SH-SY5Y (cell line): ENCODE results near the gene SLC7A5.

Experiments used
- GATA2 ChIP-seq: IDR thresholded peaks from 2 replicates; pipeline ENCODE4 v1.6.1; 2011; ENCODE audit warnings: mild to moderate bottlenecking, low read depth, low read length
- GATA3 ChIP-seq: IDR thresholded peaks from 2 replicates; pipeline ENCODE4 v1.6.1; 2011; ENCODE audit warnings: low read depth, mild to moderate bottlenecking, low read length, moderate library complexity

SLC7A5 gene

DNA sequence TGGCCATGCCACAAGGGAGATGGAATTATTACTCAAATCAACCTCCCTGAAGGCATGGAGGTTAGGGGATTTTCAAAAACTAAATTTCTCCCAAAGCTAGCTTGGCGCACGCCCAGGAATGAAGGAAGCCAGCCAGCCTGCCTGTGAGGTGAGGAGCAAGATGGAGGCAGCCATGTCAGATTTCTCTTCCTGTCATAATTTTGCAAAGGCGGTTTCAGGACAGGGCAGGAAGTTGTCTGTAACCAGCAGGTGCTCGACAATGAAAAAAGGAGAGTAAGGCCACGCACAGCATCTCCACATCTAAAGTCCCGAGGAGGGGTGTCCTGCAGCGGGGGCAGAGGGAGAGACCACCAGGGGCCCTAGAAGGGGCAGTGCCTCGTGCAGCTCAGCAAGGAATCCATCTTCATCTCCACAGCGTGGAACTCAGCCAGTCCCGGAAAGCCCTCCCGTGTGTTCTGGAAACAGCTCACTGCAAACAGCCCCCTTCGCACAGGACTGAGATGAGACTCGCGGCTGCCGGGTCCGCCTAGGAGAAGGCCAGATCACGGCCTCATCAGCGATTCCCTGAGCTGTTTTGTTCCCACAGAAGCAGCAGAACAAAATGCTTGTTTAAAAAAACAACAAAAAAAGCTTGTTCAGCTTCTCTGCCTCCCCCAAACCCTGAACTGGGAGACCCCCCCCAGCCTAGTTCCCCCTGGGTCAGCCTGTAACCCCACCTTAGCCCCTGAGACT, 47.8 kb downstream of the SLC7A5 start:
- TF ChIP-seq GATA3, result no peak

GRCh38 chr16:87819983-87820382, 49.3 kb downstream of the SLC7A5 start:
- TF ChIP-seq GATA3 (no peak), GATA2 (no peak)

GRCh38 chr16:87819282-87819681, 50.0 kb downstream of the SLC7A5 start:
- no peak for TF ChIP-seq GATA3
- TF ChIP-seq GATA2, result no peak

DNA sequence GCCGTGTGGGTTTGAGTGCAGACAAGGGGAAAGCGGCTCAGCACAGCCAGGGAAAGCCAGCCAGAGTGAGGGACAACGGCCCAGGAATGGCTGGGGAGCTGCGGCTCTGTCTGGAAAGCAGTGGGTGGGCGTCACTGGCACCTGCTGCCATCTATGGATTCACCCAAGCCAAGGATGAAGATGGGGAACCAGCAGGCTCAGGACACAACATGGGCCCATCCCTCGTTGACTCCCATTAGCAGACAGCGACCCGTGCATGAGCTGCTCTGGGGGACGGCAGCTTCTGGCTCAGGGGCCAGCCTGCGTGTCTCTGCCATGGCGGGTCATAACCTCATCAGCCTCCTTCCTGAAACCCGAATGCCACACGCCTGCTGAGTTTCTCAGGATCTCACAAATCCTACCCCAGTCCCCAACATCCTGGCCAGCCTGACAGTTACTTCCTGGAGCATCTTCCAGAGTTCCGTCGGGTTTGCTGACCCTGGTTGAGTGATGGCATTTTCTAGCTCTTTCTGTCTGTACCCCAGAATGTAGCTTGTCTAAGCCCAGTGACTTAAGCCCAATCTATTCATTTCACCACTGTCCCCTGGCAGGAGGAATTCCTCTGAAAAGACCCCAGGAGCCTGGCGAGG, 50.7 kb downstream of the SLC7A5 start:
- TF ChIP-seq GATA2 (no peak), GATA3 (no peak)

GRCh38 chr16:87817910-87818309, 51.4 kb downstream of the SLC7A5 start:
- TF ChIP-seq GATA3, result no peak
- no peak for TF ChIP-seq GATA2

- TF ChIP-seq GATA3, result no peak
These were observed 52.7 kb downstream of the SLC7A5 start for GRCh38 chr16:87816507-87817100.

DNA sequence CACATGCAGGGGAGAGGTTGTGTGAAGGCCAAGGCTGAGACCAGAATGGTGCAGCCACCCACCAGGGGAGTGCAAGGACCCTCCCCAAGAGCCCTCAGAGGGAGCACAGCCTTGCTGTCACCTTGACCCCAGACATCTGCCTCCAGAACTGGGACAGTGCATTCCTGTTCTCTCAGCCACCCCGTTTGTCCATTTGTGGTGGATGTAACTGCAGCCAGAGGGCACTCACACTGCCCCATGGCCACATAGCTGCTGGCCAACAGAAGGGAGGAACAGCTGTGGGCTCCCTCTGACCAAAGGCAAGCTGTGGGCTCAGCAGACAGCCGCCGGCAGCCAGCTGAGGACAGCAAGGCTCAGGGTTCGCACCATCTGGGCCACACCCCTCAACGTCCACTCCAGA, 53.7 kb downstream of the SLC7A5 start:
- TF ChIP-seq GATA2, result no peak
- TF ChIP-seq GATA3, result no peak

- TF ChIP-seq GATA2 (no peak), GATA3 (no peak)
These were observed 57.1 kb downstream of the SLC7A5 start for GRCh38 chr16:87812200-87812656.

DNA sequence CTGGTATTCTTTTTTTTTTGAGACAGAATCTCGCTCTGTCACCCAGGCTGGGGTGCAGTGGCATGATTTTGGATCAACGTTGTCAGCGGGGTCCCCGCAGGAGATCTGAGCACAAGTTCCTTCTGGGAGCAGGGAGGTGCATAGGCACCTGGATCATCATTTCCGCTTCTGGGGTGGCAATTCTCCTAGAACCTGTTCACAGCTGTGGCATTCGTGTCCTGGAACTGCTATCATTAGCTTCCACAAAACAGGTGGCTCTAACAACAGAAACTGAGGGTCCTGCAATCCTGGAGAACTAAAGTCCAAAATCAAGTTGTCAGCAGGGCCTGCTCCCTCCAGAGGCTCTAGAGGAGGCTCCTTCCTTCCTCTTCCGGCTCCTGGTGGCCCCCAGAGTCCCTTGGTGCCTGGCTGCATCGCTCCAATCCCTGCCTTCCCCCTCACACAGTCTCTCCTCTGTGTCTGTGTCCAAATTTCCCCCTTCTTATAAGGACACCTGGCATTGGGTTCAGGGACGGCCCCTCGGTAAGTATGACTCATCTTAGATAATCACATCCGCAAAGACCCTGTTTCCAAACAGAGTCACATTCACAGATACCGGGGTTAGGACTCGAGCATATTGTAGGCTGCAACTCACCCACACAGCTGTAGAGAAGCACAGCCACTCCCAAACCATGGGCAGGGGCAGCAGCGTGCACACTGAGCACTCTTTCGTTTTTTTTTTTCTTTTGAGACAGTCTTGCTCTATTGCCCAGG, 60.0 kb downstream of the SLC7A5 start:
- no peak for TF ChIP-seq GATA3
- no peak for TF ChIP-seq GATA2

DNA sequence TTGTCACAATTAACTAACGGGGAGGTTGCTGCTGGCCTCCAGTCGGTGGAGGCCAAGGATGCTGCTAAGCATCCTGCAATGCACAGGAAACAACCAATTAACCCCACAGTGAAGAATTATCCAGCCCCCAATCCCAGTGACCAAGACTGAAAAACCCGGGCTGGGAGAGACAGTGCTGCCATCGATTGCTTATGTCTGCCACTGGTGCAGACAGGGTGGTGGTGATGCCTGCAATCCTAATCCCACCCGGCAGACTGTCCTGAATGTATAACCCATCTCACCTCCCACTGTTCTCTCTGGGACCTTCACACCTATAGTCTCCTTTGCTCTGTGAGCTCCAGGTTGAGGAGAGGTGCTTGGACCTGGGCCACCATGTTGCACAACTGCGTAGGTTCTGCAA, 61.2 kb downstream of the SLC7A5 start:
- TF ChIP-seq GATA2 (no peak), GATA3 (no peak)

DNA sequence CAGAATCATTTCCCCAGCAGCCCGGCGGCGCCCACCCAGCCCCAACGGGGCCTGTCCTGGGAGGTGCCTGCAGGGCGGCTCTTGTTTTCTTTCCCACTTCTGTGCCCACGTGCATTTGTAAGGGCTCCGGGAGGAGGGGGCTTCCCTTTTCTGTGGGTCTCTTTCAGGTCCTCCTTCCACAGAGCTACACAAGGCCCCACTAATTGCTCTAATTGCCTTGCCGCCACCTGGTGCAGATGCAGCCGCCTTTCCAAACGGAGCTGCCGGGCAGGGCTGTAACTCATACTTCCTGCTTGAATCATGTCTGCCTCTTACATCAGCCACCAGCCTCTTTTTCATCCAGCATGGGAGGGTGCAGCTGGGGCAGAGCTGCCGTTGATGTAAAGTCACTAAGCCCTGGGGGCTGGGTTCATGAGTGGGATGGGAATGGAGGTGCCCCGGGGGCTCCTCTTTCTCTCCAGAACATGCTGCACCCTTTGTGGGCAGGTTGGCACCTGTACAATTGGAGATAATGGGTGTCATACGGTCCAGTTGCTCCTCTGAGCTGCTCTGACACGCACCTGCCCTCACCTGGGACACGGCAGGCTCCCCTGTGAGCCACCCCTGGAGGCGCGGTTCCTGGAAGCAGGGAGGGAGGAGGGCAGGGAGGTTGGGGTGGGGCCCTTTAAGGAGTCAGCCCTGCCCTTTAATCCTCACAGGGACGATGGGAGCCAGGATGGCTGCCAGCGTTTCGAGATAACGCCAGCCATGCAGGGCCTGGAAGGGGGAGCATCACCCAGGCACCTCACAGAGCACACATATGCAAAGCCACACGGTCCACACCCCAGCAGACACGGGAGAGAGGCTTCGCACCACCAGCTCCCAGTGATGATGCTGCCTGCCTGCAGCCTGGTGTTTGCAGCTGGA, 62.4 kb downstream of the SLC7A5 start:
- TF ChIP-seq GATA2 (peak; percentile 66), GATA3 (no peak)

DNA sequence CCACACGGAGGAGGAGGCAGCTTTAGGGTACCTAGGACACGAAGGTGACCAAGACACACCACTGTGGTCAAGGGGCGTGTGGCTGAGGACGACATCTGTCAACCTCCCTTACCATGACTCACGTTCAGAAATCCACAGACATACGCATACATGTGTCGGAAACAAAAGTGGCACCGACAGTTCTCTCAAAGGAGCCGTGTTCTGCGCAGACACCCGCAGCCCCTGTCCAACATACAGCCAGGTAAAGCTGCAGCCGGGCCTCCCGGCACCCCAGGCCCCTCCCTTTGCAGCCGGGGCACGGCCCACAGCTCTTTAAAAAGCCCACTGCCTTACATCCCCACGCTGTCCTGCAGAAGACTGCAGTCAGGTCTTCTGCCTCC, 63.1 kb downstream of the SLC7A5 start:
- TF ChIP-seq GATA2 (no peak), GATA3 (no peak)

DNA sequence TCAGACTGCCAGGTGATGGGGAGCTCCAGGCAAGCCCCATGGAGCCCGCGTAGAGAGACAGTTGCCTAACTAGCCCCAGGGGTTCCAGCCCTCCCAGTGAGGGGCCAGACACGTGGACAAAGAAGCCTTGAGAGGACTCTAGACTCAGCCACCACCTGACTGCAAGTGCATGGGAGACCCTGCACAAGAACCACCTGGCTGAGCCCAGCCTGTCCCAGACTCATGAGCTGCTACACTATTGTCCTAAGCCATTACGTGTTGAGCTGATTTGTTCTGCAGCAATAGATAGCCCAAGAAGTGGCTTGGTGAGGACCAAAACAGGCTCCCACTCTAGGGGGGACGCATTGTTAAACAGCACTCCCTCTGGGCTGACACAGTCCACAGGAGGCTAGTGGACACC, 65.9 kb downstream of the SLC7A5 start:
- TF ChIP-seq GATA2 (no peak), GATA3 (no peak)

DNA sequence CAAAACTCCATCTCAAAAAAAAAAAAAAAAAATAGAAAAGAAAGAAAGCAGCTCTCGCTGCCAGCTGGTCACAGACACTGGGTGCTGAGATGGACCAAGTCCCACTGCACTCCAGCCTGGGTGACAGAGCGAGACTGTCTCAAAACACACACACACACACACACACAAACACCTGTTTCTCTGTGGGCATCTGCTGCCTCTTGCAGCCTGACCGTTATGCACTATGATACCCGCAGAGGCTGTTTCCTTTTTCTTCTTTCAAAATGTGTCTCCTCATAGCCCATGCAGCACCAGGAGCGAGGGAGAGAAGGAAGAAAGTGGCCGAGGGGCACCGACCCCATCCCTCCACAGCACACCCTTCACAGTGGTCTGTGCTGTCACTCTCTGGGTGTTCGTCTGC, 66.6 kb downstream of the SLC7A5 start:
- TF ChIP-seq GATA3 (no peak), GATA2 (no peak)
